ENCODE measurements around the gene CACNA2D3. TPM values are rescaled to one million over a fixed set of nuclear protein-coding genes. Genes with fewer than 3 reads are reported as not detected.

The CACNA2D3 gene
- total RNA-seq, 1 donor from 2014 or later, result 2.5 TPM

- TF ChIP-seq CTCF (conservative IDR thresholded peaks at IDR 0.05), result no peak
- no peak overlapping the region for H3K27ac Mint-ChIP-seq
- no peak for DNase-seq (ENCODE audit: extremely low spot score, unreplicated experiment)
Measured at GRCh38 chr3:55060896-55061719, 938.8 kb downstream of the CACNA2D3 start.

GRCh38 chr3:55061720-55062034, 939.3 kb downstream of the CACNA2D3 start:
- Mint-ChIP-seq H3K27me3 (no peaks in the 10 kb centered on the region), H3K4me3 (no peak overlapping the region), H3K9me3 (no peaks in the 10 kb centered on the region), H3K4me1 (ENCODE audit: unreplicated experiment) (peaks cover 27% of the 10 kb centered on the region), H3K27ac (no peak overlapping the region), H3K36me3 (no peaks in the 10 kb centered on the region)
- DNase-seq (ENCODE audit: extremely low spot score, unreplicated experiment), result no peak
- no peak for TF ChIP-seq CTCF (conservative IDR thresholded peaks at IDR 0.05)

More at GRCh38 chr3:55060896-55061719, 938.8 kb downstream of the CACNA2D3 start:
- H3K4me1 Mint-ChIP-seq (ENCODE audit: unreplicated experiment), result peaks cover 27% of the 10 kb centered on the region
- no peaks in the 10 kb centered on the region for H3K9me3 Mint-ChIP-seq
- no peaks in the 10 kb centered on the region for H3K36me3 Mint-ChIP-seq
- no peak overlapping the region for H3K4me3 Mint-ChIP-seq
- no peaks in the 10 kb centered on the region for H3K27me3 Mint-ChIP-seq

- H3K4me1 Mint-ChIP-seq (ENCODE audit: unreplicated experiment), result peaks cover 27% of the 10 kb centered on the region
- no peaks in the 10 kb centered on the region for H3K27me3 Mint-ChIP-seq
- no peaks in the 10 kb centered on the region for H3K36me3 Mint-ChIP-seq
- no peak overlapping the region for H3K27ac Mint-ChIP-seq
- DNase-seq (ENCODE audit: extremely low spot score, unreplicated experiment), result no peak
- H3K4me3 Mint-ChIP-seq, result no peak overlapping the region
- no peaks in the 10 kb centered on the region for H3K9me3 Mint-ChIP-seq
- TF ChIP-seq CTCF (conservative IDR thresholded peaks at IDR 0.05), result no peak
Measured at GRCh38 chr3:55064164-55064563, 941.8 kb downstream of the CACNA2D3 start.

GRCh38 chr3:55065331-55065730, 943.0 kb downstream of the CACNA2D3 start:
- Mint-ChIP-seq H3K36me3 (no peaks in the 10 kb centered on the region), H3K9me3 (no peaks in the 10 kb centered on the region), H3K4me1 (ENCODE audit: unreplicated experiment) (peaks cover 27% of the 10 kb centered on the region), H3K27me3 (no peaks in the 10 kb centered on the region), H3K27ac (no peak overlapping the region), H3K4me3 (no peak overlapping the region)
- no peak for TF ChIP-seq CTCF (conservative IDR thresholded peaks at IDR 0.05)
- DNase-seq (ENCODE audit: extremely low spot score, unreplicated experiment), result no peak

- no peak for TF ChIP-seq CTCF (conservative IDR thresholded peaks at IDR 0.05)
- DNase-seq (ENCODE audit: extremely low spot score, unreplicated experiment), result no peak
- H3K27ac Mint-ChIP-seq, result peak overlapping the region; percentile 64
- H3K4me3 Mint-ChIP-seq, result no peak overlapping the region
- H3K4me1 Mint-ChIP-seq (ENCODE audit: unreplicated experiment), result peaks cover 17% of the 10 kb centered on the region
- no peaks in the 10 kb centered on the region for H3K9me3 Mint-ChIP-seq
- H3K36me3 Mint-ChIP-seq, result no peaks in the 10 kb centered on the region
- H3K27me3 Mint-ChIP-seq, result no peaks in the 10 kb centered on the region
Measured at GRCh38 chr3:55066551-55067047, 944.2 kb downstream of the CACNA2D3 start.
